Ascending aorta (tissue), 2 donors: ENCODE data around the gene KLF7. TPM values are rescaled to one million over a fixed set of nuclear protein-coding genes. Genes with fewer than 3 reads are reported as not detected.

Experiments used
- DNase-seq, 2 donors: peaks; one replicate each; pipeline ENCODE4 v3.0.0-alpha.2; 2019; ENCODE audit warnings: low spot score in 2 of 2
- H3K27ac ChIP-seq, 2 donors: fragments of 200-600 bp; sonication (generic); one replicate each; pipeline ENCODE4 v1.5.1; 2016 to 2017; ENCODE audit warnings: mild to moderate bottlenecking in 1 of 2
- H3K27me3 ChIP-seq: fragments of 200-600 bp; sonication (generic); one replicate; pipeline ENCODE4 v1.5.1; 2017
- H3K36me3 ChIP-seq, 2 donors: fragments of 200-600 bp; sonication (generic); one replicate each; pipeline ENCODE4 v1.5.1; 2016
- H3K4me1 ChIP-seq, 2 donors: fragments of 200-600 bp; sonication (generic); one replicate each; pipeline ENCODE4 v1.5.1; 2016 to 2017; ENCODE audit warnings: mild to moderate bottlenecking in 1 of 2
- H3K4me3 ChIP-seq, 2 donors: fragments of 200-600 bp; sonication (generic); one replicate each; pipeline ENCODE4 v1.5.1; 2016 to 2017; ENCODE audit warnings: mild to moderate bottlenecking in 1 of 2
- H3K9me3 ChIP-seq, 2 donors: fragments of 200-600 bp; sonication (generic); one replicate each; pipeline ENCODE4 v1.5.1; 2016
- CTCF ChIP-seq, 3 experiments: fragments of 200-600 bp in 2 of 3; fragments of 450-650 bp in 1 of 3; sonication (generic) in 2 of 3; IDR thresholded peaks; one replicate each; pipeline ENCODE4 v1.5.1; 2016 to 2019; ENCODE audit warnings: antibody characterized with exemption in 3 of 3, mild to moderate bottlenecking in 1 of 3, moderate library complexity in 1 of 3
- intact Hi-C: fragments of 100-400 bp; cut with DNase I; formaldehyde crosslinking; loops from one replicate; pipeline ENCODE4 v1.15.1; 2023
- total RNA-seq: library from RNA; depleted of rRNA; stranded (reverse); fragments of >200 nt; gene quantifications from one replicate; pipeline ENCODE4 v1.1.0, GENCODE V29; 2016

Gene KLF7
- total RNA-seq, 1 donor from 2014 or later: 17.0 TPM

GRCh38 chr2:207072571-207072970 is 93.2 kb downstream of the KLF7 start:
- intact Hi-C loops: loop anchor here (10.0 kb wide), 1 partner anchor 402 kb away; no protein-coding TSS in a partner anchor
- Histone ChIP-seq H3K27me3 (no peaks in the 10 kb centered on the region), H3K27ac (no peak overlapping the region), H3K4me1 (peaks cover 0 to 8% of the 10 kb centered on the region in 2 donors), H3K36me3 (no peaks in the 10 kb centered on the region), H3K4me3 (no peak overlapping the region), H3K9me3 (no peaks in the 10 kb centered on the region)
- no peak for TF ChIP-seq CTCF (IDR thresholded peaks at IDR 0.05)
- no peak for DNase-seq

GRCh38 chr2:207071820-207072219 is 93.9 kb downstream of the KLF7 start:
- H3K4me1 ChIP-seq: peaks cover 0 to 8% of the 10 kb centered on the region in 2 donors
- H3K4me3 ChIP-seq: no peak overlapping the region
- no peak for TF ChIP-seq CTCF (IDR thresholded peaks at IDR 0.05)
- no peaks in the 10 kb centered on the region for H3K27me3 ChIP-seq
- no peaks in the 10 kb centered on the region for H3K9me3 ChIP-seq
- no peak overlapping the region for H3K27ac ChIP-seq
- no peak for DNase-seq
- H3K36me3 ChIP-seq: no peaks in the 10 kb centered on the region
- intact Hi-C loops: loop anchor here (10.0 kb wide), 1 partner anchor 403 kb away; no protein-coding TSS in a partner anchor

- Histone ChIP-seq H3K4me1 (peaks cover 0 to 3% of the 10 kb centered on the region in 2 donors), H3K27ac (no peak overlapping the region), H3K9me3 (no peaks in the 10 kb centered on the region), H3K27me3 (no peaks in the 10 kb centered on the region), H3K36me3 (no peaks in the 10 kb centered on the region), H3K4me3 (no peak overlapping the region)
- intact Hi-C loops: no loop called here
- no peak for TF ChIP-seq CTCF (IDR thresholded peaks at IDR 0.05)
- no peak for DNase-seq
Observed at GRCh38 chr2:207067473-207067872, 98.3 kb downstream of the KLF7 start.

GRCh38 chr2:207066791-207067460 is 98.8 kb downstream of the KLF7 start:
- Histone ChIP-seq H3K27ac (no peak overlapping the region), H3K27me3 (no peaks in the 10 kb centered on the region), H3K4me1 (peaks cover 0 to 3% of the 10 kb centered on the region in 2 donors), H3K4me3 (no peak overlapping the region), H3K36me3 (no peaks in the 10 kb centered on the region), H3K9me3 (no peaks in the 10 kb centered on the region)
- TF ChIP-seq CTCF (IDR thresholded peaks at IDR 0.05): no peak
- no peak for DNase-seq
- intact Hi-C loops: no loop called here

GRCh38 chr2:207066166-207066565 is 99.6 kb downstream of the KLF7 start:
- Histone ChIP-seq H3K9me3 (no peaks in the 10 kb centered on the region), H3K27ac (no peak overlapping the region), H3K27me3 (no peaks in the 10 kb centered on the region), H3K4me3 (no peak overlapping the region), H3K4me1 (peaks cover 0 to 3% of the 10 kb centered on the region in 2 donors), H3K36me3 (no peaks in the 10 kb centered on the region)
- DNase-seq: no peak
- no peak for TF ChIP-seq CTCF (IDR thresholded peaks at IDR 0.05)
- intact Hi-C loops: no loop called here
